Common myeloid progenitor, CD34-positive (primary cell): ENCODE results near the gene ZNF621.

Experiments used
- CTCF ChIA-PET: fragments of 350-600 bp; sonication (Branson Sonifier 250); formaldehyde crosslinking; loops from one replicate; lab custom pipeline; 2021; ENCODE audit warnings: antibody characterized with exemption; lab: Charles Lee
- POLR2A ChIA-PET: fragments of 350-600 bp; sonication (Branson Sonifier 250); formaldehyde crosslinking; loops from one replicate; lab custom pipeline; 2021; ENCODE audit warnings: antibody characterized with exemption; lab: Charles Lee
- DNase-seq, 3 donors: peaks; one replicate each; pipeline versions ENCODE4 v3.0.0 to v3.0.0-alpha.2; 2013
- H3K27ac ChIP-seq, 2 experiments: 1 replicate in 1 of 2; 2 replicates in 1 of 2; pipeline ENCODE4 v1.7.0; 2013; ENCODE audit warnings: inconsistent platforms in 2 of 2, low read length in 2 of 2, mild to moderate bottlenecking in 2 of 2, low read depth in 1 of 2, moderate library complexity in 1 of 2; ENCODE audit not compliant: severe bottlenecking in 2 of 2, insufficient read depth in 1 of 2, poor library complexity in 1 of 2
- H3K27me3 ChIP-seq, 5 experiments: replicated peaks in 2 of 5; 1 replicate in 3 of 5; 2 replicates in 2 of 5; pipeline versions ENCODE4 v1.6.1 to v1.7.0; 2013; ENCODE audit warnings: low read length in 4 of 5, mild to moderate bottlenecking in 2 of 5, moderate library complexity in 2 of 5, inconsistent platforms in 1 of 5; ENCODE audit not compliant: insufficient read depth in 5 of 5, control insufficient read depth in 4 of 5
- H3K36me3 ChIP-seq, 4 experiments: 1 replicate in 2 of 4; 2 replicates in 2 of 4; pipeline versions ENCODE4 v1.6.1 to v1.7.0; 2013; ENCODE audit warnings: low read length in 3 of 4, control low read depth in 1 of 4, mild to moderate bottlenecking in 1 of 4; ENCODE audit not compliant: control insufficient read depth in 4 of 4, insufficient read depth in 4 of 4
- H3K4me1 ChIP-seq, 4 experiments: 1 replicate in 3 of 4; 2 replicates in 1 of 4; pipeline versions ENCODE4 v1.6.1 to v1.7.1; 2013; ENCODE audit warnings: low read length in 3 of 4, mild to moderate bottlenecking in 3 of 4, control low read depth in 1 of 4, inconsistent platforms in 1 of 4, moderate library complexity in 1 of 4; ENCODE audit not compliant: control insufficient read depth in 4 of 4, insufficient read depth in 4 of 4; ENCODE audit errors: control extremely low read depth in 1 of 4
- H3K4me3 ChIP-seq, 7 experiments: 1 replicate in 4 of 7; 2 replicates in 3 of 7; pipeline versions ENCODE4 v1.5.1 to v1.7.0; 2013; ENCODE audit warnings: mild to moderate bottlenecking in 7 of 7, low read length in 6 of 7, moderate library complexity in 6 of 7, inconsistent platforms in 2 of 7, low read depth in 2 of 7, control low read depth in 1 of 7; ENCODE audit not compliant: insufficient read depth in 4 of 7, control insufficient read depth in 1 of 7; ENCODE audit errors: extremely low read depth in 1 of 7
- H3K9me3 ChIP-seq, 5 experiments: 1 replicate in 4 of 5; 2 replicates in 1 of 5; pipeline versions ENCODE4 v1.6.1 to v1.7.1; 2013; ENCODE audit warnings: low read length in 4 of 5, mild to moderate bottlenecking in 2 of 5, inconsistent platforms in 1 of 5, low read depth in 1 of 5, moderate library complexity in 1 of 5; ENCODE audit not compliant: control insufficient read depth in 4 of 5, insufficient read depth in 2 of 5; ENCODE audit errors: control extremely low read depth in 1 of 5
- WGBS: methylation state at CpG from one replicate; pipeline ENCODE4 v1.1.5; 2013; ENCODE audit not compliant: insufficient coverage; 5-methylcytosine and 5-hydroxymethylcytosine counted together

Gene ZNF621

GRCh38 chr3:40497288-40497687 lies 27.5 kb upstream of the ZNF621 start:
- Histone ChIP-seq H3K9me3 (no peaks in the 10 kb centered on the region), H3K36me3 (no peaks in the 10 kb centered on the region), H3K4me3 (no peak overlapping the region), H3K27me3 (no peaks in the 10 kb centered on the region), H3K4me1 (no peaks in the 10 kb centered on the region), H3K27ac (no peak overlapping the region)
- CTCF ChIA-PET: interaction anchor here (1.1 kb wide), 1 partner anchor 8 kb away, joined by 3 read pairs; the partner anchor contains the start of gene ZNF620
- WGBS: 89% methylated on average over 2 of the region's 2 CpGs
- POLR2A ChIA-PET: no interaction called here
- DNase-seq: no peak

- no peaks in the 10 kb centered on the region for H3K36me3 ChIP-seq
- no peak overlapping the region for H3K27ac ChIP-seq
- H3K27me3 ChIP-seq: no peaks in the 10 kb centered on the region
- WGBS: no CpG with 5 or more reads among the region's 1 CpG
- no peak overlapping the region for H3K4me3 ChIP-seq
- no peaks in the 10 kb centered on the region for H3K9me3 ChIP-seq
- POLR2A ChIA-PET: no interaction called here
- DNase-seq: no peak
- CTCF ChIA-PET: no interaction called here
- H3K4me1 ChIP-seq: peaks cover 0 to 4% (median 2%) of the 10 kb centered on the region in 4 experiments
These were observed 24.8 kb upstream of the ZNF621 start for GRCh38 chr3:40499952-40500351.

- Histone ChIP-seq H3K36me3 (no peaks in the 10 kb centered on the region), H3K27ac (no peak overlapping the region), H3K9me3 (no peaks in the 10 kb centered on the region), H3K4me1 (peaks cover 3 to 11% (median 8%) of the 10 kb centered on the region in 4 experiments), H3K27me3 (no peaks in the 10 kb centered on the region), H3K4me3 (no peak overlapping the region)
- peak in 2 of 3 donors; percentile 9 to 36 for DNase-seq
- ChIA-PET POLR2A (no interaction called here), CTCF (no interaction called here)
- WGBS: no CpG with 5 or more reads among the region's 2 CpGs
These were observed 22.7 kb upstream of the ZNF621 start for GRCh38 chr3:40502034-40502433.

GRCh38 chr3:40504636-40505430 lies 19.9 kb upstream of the ZNF621 start:
- H3K27me3 ChIP-seq: no peaks in the 10 kb centered on the region
- H3K27ac ChIP-seq: no peak overlapping the region
- ChIA-PET CTCF (interaction anchor here (1.0 to 2.4 kb wide), 14 partner anchors 8 to 1373 kb away, joined by 3 to 13 read pairs (median 4); partner anchors contain the start of gene ZNF621), POLR2A (no interaction called here)
- WGBS: 93% methylated on average over 5 of the region's 5 CpGs
- H3K4me3 ChIP-seq: peak overlapping the region in 3 of 7 experiments; percentile 85 to 97 (median 89)
- H3K9me3 ChIP-seq: no peaks in the 10 kb centered on the region
- H3K36me3 ChIP-seq: peaks cover 0 to 9% (median 4%) of the 10 kb centered on the region in 4 experiments
- peaks cover 3 to 11% (median 8%) of the 10 kb centered on the region in 4 experiments for H3K4me1 ChIP-seq
- peak in 2 of 3 donors; percentile 6 to 13 for DNase-seq

GRCh38 chr3:40505599-40506462 lies 18.9 kb upstream of the ZNF621 start, which contains the start of gene ZNF620:
ZNF620 (plus strand) TSS chr3:40506039; CDS start chr3:40506353, 314 bp downstream.
- Histone ChIP-seq H3K4me3 (peak within 1 kb of the TSS; percentile 52 to 97 (median 85)), H3K9me3 (no peaks in the 10 kb centered on the region), H3K36me3 (peaks cover under 1 to 18% (median 13%) of the 10 kb centered on the region in 4 experiments), H3K4me1 (peaks cover 3 to 11% (median 8%) of the 10 kb centered on the region in 4 experiments), H3K27me3 (no peaks in the 10 kb centered on the region), H3K27ac (peak within 1 kb of the TSS; percentile 78 to 80)
- ChIA-PET POLR2A (no interaction called here), CTCF (interaction anchor here (0.6 to 2.4 kb wide), 14 partner anchors 9 to 1372 kb away, joined by 3 to 13 read pairs (median 4); partner anchors contain the start of gene ZNF621)
- WGBS: 10% methylated on average over 38 of the region's 44 CpGs
- DNase-seq: peak; percentile 84 to 89 (median 86)

- Histone ChIP-seq H3K36me3 (peaks cover 9 to 65% (median 30%) of the 10 kb centered on the region in 4 experiments), H3K27ac (no peak overlapping the region), H3K9me3 (no peaks in the 10 kb centered on the region), H3K4me1 (peaks cover 0 to 5% (median 3%) of the 10 kb centered on the region in 4 experiments), H3K27me3 (no peaks in the 10 kb centered on the region), H3K4me3 (no peak overlapping the region)
- ChIA-PET CTCF (no interaction called here), POLR2A (no interaction called here)
- WGBS: 100% methylated on average over 1 of the region's 1 CpG
- DNase-seq: no peak
These were observed 13.6 kb upstream of the ZNF621 start for GRCh38 chr3:40511031-40511718.
